Vagina (tissue), 2 donors: ENCODE results near the gene CFAP97D1.

Source experiments
- POLR2A ChIP-seq, 2 donors: fragments of 450-650 bp; IDR thresholded peaks; one replicate each; pipeline ENCODE4 v1.6.1; 2017; ENCODE audit warnings: antibody characterized with exemption in 2 of 2, mild to moderate bottlenecking in 2 of 2, moderate library complexity in 2 of 2
- TF ChIP-seq, protein P1 (sequence below), 3 experiments: fragments of 450-650 bp in 2 of 3; fragments of 200-600 bp in 1 of 3; sonication (generic) in 1 of 3; IDR thresholded peaks; one replicate each; pipeline ENCODE4 v1.5.1; 2017 to 2019; ENCODE audit warnings: antibody characterized with exemption in 3 of 3, mild to moderate bottlenecking in 2 of 3, moderate library complexity in 2 of 3

DNA sequence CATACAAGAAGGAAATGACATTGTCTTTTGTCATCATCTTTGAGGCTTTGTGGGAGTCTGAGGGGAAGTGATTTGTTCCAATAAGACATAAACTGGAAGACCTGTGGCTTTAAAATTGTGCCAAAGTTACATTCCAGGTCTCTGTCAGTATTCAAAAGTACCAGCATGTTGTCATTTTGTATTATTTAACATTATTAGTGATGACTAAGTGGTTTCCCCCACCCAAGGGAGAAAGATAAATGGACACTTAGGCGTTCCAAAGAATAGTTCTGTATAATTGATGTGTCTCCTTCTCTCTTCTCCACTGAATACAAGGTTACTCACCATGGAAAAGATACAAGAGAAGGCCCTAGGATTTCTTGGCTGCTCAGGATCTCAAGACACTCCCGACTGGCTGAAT lies 3.8 kb downstream of the CFAP97D1 start:
- TF ChIP-seq, protein P1, sequence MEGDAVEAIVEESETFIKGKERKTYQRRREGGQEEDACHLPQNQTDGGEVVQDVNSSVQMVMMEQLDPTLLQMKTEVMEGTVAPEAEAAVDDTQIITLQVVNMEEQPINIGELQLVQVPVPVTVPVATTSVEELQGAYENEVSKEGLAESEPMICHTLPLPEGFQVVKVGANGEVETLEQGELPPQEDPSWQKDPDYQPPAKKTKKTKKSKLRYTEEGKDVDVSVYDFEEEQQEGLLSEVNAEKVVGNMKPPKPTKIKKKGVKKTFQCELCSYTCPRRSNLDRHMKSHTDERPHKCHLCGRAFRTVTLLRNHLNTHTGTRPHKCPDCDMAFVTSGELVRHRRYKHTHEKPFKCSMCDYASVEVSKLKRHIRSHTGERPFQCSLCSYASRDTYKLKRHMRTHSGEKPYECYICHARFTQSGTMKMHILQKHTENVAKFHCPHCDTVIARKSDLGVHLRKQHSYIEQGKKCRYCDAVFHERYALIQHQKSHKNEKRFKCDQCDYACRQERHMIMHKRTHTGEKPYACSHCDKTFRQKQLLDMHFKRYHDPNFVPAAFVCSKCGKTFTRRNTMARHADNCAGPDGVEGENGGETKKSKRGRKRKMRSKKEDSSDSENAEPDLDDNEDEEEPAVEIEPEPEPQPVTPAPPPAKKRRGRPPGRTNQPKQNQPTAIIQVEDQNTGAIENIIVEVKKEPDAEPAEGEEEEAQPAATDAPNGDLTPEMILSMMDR (IDR thresholded peaks at IDR 0.05), result no peak
- no peak for TF ChIP-seq POLR2A (IDR thresholded peaks at IDR 0.05)
